Natural killer cell (primary cell): ENCODE data around the gene NINJ1. TPM values are rescaled to one million over a fixed set of nuclear protein-coding genes. Genes with fewer than 3 reads are reported as not detected.

Experiments used
- ATAC-seq, 3 donors: fragments of 150-1000 bp in 2 of 3; fragments of 200-7000 bp in 1 of 3; cut with Tn5 transposase; 1 replicate in 1 of 3; 2 replicates in 2 of 3; pipeline ENCODE4 v1.10.0; 2021; ENCODE audit warnings: mild to moderate bottlenecking in 2 of 3, moderate library complexity in 2 of 3
- DNase-seq, 2 donors: peaks; one replicate each; pipeline versions ENCODE4 v3.0.0 to v3.0.0-alpha.2; 2013 to 2021; ENCODE audit warnings: mixed read lengths in 1 of 2
- H3K27ac ChIP-seq: one replicate; pipeline ENCODE4 v1.5.1; 2013; ENCODE audit warnings: mild to moderate bottlenecking, low read length
- H3K27me3 ChIP-seq: one replicate; pipeline ENCODE4 v1.6.1; 2013; ENCODE audit warnings: low read length; ENCODE audit not compliant: control insufficient read depth, insufficient read depth
- H3K36me3 ChIP-seq: one replicate; pipeline ENCODE4 v1.6.1; 2013; ENCODE audit warnings: low read length; ENCODE audit not compliant: control insufficient read depth, insufficient read depth
- H3K4me1 ChIP-seq: one replicate; pipeline ENCODE4 v1.6.1; 2013; ENCODE audit warnings: low read length; ENCODE audit not compliant: control insufficient read depth, insufficient read depth
- H3K4me3 ChIP-seq: one replicate; pipeline ENCODE4 v1.5.1; 2013; ENCODE audit warnings: low read length
- H3K9me3 ChIP-seq: one replicate; pipeline ENCODE4 v1.6.1; 2013; ENCODE audit warnings: low read length; ENCODE audit not compliant: control insufficient read depth, insufficient read depth
- H3K27ac Mint-ChIP-seq, 2 donors: one replicate each; pipeline ENCODE4 v1.8.0; 2022; ENCODE audit warnings: mild to moderate bottlenecking in 2 of 2, mixed read lengths in 2 of 2, moderate library complexity in 1 of 2
- H3K27me3 Mint-ChIP-seq, 2 donors: one replicate each; pipeline ENCODE4 v1.8.0; 2022; ENCODE audit warnings: low read depth in 2 of 2, mixed read lengths in 2 of 2
- H3K36me3 Mint-ChIP-seq: one replicate; pipeline ENCODE4 v1.8.0; 2022; ENCODE audit warnings: mixed read lengths
- H3K4me1 Mint-ChIP-seq, 2 donors: one replicate each; pipeline ENCODE4 v1.8.0; 2022; ENCODE audit warnings: mixed read lengths in 2 of 2
- H3K4me3 Mint-ChIP-seq: one replicate; pipeline ENCODE4 v1.8.0; 2022; ENCODE audit warnings: mild to moderate bottlenecking, moderate library complexity, mixed read lengths
- H3K9me3 Mint-ChIP-seq, 2 donors: one replicate each; pipeline ENCODE4 v1.8.0; 2022; ENCODE audit warnings: mixed read lengths in 2 of 2
- CTCF ChIP-seq: fragments of 200-600 bp; IDR thresholded peaks from one replicate; pipeline ENCODE4 v1.8.0; 2022; ENCODE audit warnings: antibody characterized with exemption
- WGBS: methylation state at CpG from one replicate; pipeline ENCODE4 v1.1.7; 2013; ENCODE audit warnings: missing lambda C conversion rate; ENCODE audit not compliant: insufficient coverage; 5-methylcytosine and 5-hydroxymethylcytosine counted together
- intact Hi-C: fragments of 100-400 bp; cut with micrococcal nuclease; formaldehyde crosslinking; loops from one replicate; pipeline ENCODE4 v1.14.2; 2022
- total RNA-seq, 4 donors: library from RNA; stranded (reverse); fragments of 120-200 nt in 1 of 4; gene quantifications; one replicate each; pipeline versions ENCODE4 v1.2.3 to v1.2.4, GENCODE V29; 2013 to 2022

The NINJ1 gene
- total RNA-seq, 3 donors from 2014 or later (not counting 1 experiment from before 2014, with no cell fraction given): 87.3 to 121 (median 93.8) TPM

GRCh38 chr9:93181672-93182435 lies 47.8 kb upstream of the NINJ1 start:
- 86% methylated on average over 5 of the region's 5 CpGs for WGBS
- DNase-seq (no peak), ATAC-seq (no peak)
- H3K27me3 Mint-ChIP-seq: peaks cover 33 to 42% of the 10 kb centered on the region in 2 donors
- Histone ChIP-seq H3K4me3 (no peak overlapping the region), H3K27me3 (peaks cover 19% of the 10 kb centered on the region), H3K4me1 (peaks cover 10% of the 10 kb centered on the region), H3K27ac (no peak overlapping the region), H3K36me3 (no peaks in the 10 kb centered on the region), H3K9me3 (no peaks in the 10 kb centered on the region)
- no peak for TF ChIP-seq CTCF
- H3K27ac Mint-ChIP-seq: no peak overlapping the region
- H3K4me1 Mint-ChIP-seq: no peaks in the 10 kb centered on the region
- intact Hi-C loops: no loop called here
- no peaks in the 10 kb centered on the region for H3K9me3 Mint-ChIP-seq
- H3K4me3 Mint-ChIP-seq: no peak overlapping the region
- no peaks in the 10 kb centered on the region for H3K36me3 Mint-ChIP-seq

DNA sequence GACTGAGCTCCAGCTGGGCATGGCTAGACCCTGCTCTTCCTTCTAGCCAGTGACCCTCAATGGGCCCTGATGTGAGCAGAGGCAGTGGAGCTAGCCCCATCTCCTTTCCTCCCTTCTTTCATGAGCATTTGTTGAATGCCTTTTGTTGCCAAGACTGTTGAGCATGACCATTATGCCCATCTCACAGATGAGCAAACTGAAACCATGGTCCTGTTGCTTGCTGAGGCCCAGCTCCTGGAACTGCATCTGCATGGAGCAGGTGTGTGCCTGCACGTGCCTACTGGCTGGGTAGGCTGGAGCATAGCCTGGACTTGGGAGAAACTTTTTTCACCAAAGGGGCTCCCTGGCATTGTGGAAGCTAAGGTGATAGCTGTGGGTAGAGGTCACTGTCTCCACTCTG lies 46.9 kb upstream of the NINJ1 start:
- H3K9me3 ChIP-seq: no peaks in the 10 kb centered on the region
- no peak overlapping the region for H3K27ac Mint-ChIP-seq
- no peaks in the 10 kb centered on the region for H3K36me3 ChIP-seq

DNA sequence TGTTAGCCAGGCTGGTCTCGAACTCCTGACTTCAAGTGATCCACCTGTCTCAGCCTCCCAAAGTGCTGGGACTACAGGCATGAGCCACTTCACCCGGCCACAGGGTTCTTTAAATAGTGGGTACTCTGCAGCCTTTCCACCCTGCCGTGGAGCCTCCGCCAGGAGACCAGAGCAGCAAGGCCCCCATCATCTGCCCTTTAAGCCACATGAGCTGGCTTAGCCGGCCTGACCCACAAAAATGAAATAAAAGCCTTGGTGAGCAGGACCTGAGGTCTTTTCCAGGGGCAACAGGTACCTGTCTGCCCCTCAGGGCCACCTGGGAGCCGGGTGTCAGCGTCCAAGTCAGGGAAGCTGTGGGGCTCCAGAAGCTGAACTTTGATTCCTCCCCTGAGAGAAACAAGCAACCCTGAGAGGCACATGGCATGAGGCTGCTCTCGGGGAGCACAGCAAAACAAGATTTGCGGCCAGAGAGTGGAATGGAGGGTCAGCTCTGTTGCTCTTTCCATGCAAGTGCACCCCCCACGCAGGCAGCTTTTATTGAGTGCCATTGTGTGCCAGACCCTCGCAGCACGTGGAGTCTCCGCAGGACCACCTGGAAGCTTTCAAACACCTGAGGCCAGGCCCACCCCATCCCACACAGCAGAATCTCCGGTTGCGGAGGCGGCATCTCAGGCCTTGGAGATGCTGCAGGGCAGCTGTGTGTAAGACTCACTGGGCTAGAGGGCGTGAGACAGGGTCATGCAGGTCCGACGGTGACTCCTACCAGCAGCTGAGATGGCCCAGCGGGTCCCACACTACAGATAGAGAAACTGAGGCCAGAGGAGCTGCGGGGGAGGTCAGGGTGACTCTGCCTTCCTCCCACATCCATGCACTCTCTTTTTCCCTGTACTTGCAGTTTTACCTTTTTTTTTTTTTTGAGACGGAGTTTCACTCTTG lies 45.1 kb upstream of the NINJ1 start:
- 87% methylated on average over 22 of the region's 22 CpGs for WGBS
- no peaks in the 10 kb centered on the region for H3K36me3 ChIP-seq
- ATAC-seq (no peak), DNase-seq (no peak)
- peaks cover 15% of the 10 kb centered on the region for H3K27me3 ChIP-seq
- H3K27ac ChIP-seq: no peak overlapping the region
- peaks cover 6% of the 10 kb centered on the region for H3K4me1 ChIP-seq
- intact Hi-C loops: no loop called here
- no peak overlapping the region for H3K4me3 ChIP-seq
- no peak for TF ChIP-seq CTCF
- Mint-ChIP-seq H3K9me3 (no peaks in the 10 kb centered on the region), H3K4me1 (no peaks in the 10 kb centered on the region), H3K27ac (no peak overlapping the region), H3K4me3 (no peak overlapping the region), H3K36me3 (no peaks in the 10 kb centered on the region), H3K27me3 (peaks cover 22 to 30% of the 10 kb centered on the region in 2 donors)
- no peaks in the 10 kb centered on the region for H3K9me3 ChIP-seq

More for the DNA sequence above, 46.9 kb upstream of the NINJ1 start:
- Mint-ChIP-seq H3K27me3 (peaks cover 27 to 34% of the 10 kb centered on the region in 2 donors), H3K4me1 (no peaks in the 10 kb centered on the region), H3K36me3 (no peaks in the 10 kb centered on the region), H3K9me3 (no peaks in the 10 kb centered on the region), H3K4me3 (no peak overlapping the region)
- intact Hi-C loops: no loop called here
- TF ChIP-seq CTCF: no peak
- peaks cover 10% of the 10 kb centered on the region for H3K4me1 ChIP-seq
- no peak overlapping the region for H3K27ac ChIP-seq
- H3K4me3 ChIP-seq: no peak overlapping the region
- 73% methylated on average over 1 of the region's 1 CpG for WGBS
- peaks cover 19% of the 10 kb centered on the region for H3K27me3 ChIP-seq
- DNase-seq: no peak
- ATAC-seq: no peak
